Large intestine (tissue), 12 donors: ENCODE results near the gene NCAPD2. TPM values are rescaled to one million over a fixed set of nuclear protein-coding genes. Genes with fewer than 3 reads are reported as not detected.

ENCODE experiments used
- DNase-seq, 2 donors: peaks; one replicate each; pipeline versions ENCODE4 v3.0.0 to v3.0.0-alpha.2; 2013
- H3K27ac ChIP-seq: one replicate; pipeline ENCODE4 v1.5.1; 2013; ENCODE audit warnings: low read length
- H3K27me3 ChIP-seq: 2 replicates; pipeline ENCODE4 v1.6.1; 2013; ENCODE audit warnings: low read length; ENCODE audit not compliant: control insufficient read depth, insufficient read depth
- H3K36me3 ChIP-seq: 2 replicates; pipeline ENCODE4 v1.6.1; 2013; ENCODE audit warnings: low read length; ENCODE audit not compliant: control insufficient read depth, insufficient read depth
- H3K4me1 ChIP-seq: one replicate; pipeline ENCODE4 v1.6.1; 2013; ENCODE audit warnings: low read length; ENCODE audit not compliant: control insufficient read depth, insufficient read depth
- H3K4me3 ChIP-seq: one replicate; pipeline ENCODE4 v1.5.1; 2013; ENCODE audit warnings: low read length
- H3K9me3 ChIP-seq: one replicate; pipeline ENCODE4 v1.6.1; 2013; ENCODE audit warnings: mild to moderate bottlenecking, low read depth, low read length, moderate library complexity; ENCODE audit not compliant: control insufficient read depth
- WGBS: methylation state at CpG from one replicate; pipeline ENCODE4 v1.1.5; 2013; ENCODE audit warnings: low lambda C conversion rate; ENCODE audit not compliant: insufficient coverage; 5-methylcytosine and 5-hydroxymethylcytosine counted together
- long read RNA-seq, 11 donors: transcript quantifications; one replicate each; lab custom pipeline, GENCODE V29; 2026
- polyA plus RNA-seq: library from polyadenylated mRNA; unstranded; fragments of 120-200 nt; gene quantifications from one replicate; pipeline ENCODE4 v1.2.1, GENCODE V29; 2013

Gene NCAPD2, protein sequence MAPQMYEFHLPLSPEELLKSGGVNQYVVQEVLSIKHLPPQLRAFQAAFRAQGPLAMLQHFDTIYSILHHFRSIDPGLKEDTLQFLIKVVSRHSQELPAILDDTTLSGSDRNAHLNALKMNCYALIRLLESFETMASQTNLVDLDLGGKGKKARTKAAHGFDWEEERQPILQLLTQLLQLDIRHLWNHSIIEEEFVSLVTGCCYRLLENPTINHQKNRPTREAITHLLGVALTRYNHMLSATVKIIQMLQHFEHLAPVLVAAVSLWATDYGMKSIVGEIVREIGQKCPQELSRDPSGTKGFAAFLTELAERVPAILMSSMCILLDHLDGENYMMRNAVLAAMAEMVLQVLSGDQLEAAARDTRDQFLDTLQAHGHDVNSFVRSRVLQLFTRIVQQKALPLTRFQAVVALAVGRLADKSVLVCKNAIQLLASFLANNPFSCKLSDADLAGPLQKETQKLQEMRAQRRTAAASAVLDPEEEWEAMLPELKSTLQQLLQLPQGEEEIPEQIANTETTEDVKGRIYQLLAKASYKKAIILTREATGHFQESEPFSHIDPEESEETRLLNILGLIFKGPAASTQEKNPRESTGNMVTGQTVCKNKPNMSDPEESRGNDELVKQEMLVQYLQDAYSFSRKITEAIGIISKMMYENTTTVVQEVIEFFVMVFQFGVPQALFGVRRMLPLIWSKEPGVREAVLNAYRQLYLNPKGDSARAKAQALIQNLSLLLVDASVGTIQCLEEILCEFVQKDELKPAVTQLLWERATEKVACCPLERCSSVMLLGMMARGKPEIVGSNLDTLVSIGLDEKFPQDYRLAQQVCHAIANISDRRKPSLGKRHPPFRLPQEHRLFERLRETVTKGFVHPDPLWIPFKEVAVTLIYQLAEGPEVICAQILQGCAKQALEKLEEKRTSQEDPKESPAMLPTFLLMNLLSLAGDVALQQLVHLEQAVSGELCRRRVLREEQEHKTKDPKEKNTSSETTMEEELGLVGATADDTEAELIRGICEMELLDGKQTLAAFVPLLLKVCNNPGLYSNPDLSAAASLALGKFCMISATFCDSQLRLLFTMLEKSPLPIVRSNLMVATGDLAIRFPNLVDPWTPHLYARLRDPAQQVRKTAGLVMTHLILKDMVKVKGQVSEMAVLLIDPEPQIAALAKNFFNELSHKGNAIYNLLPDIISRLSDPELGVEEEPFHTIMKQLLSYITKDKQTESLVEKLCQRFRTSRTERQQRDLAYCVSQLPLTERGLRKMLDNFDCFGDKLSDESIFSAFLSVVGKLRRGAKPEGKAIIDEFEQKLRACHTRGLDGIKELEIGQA (N-terminal part only)
- 38.6 TPM for polyA plus RNA-seq
- long read RNA-seq, donor 1, partial matches to known transcripts: 5 of 5 reads
- long read RNA-seq, donor 1, other reads (novel, unspliced or antisense): 0 of 5 reads
- long read RNA-seq, donor 2, partial matches to known transcripts: 13 of 13 reads
- long read RNA-seq, donor 2, other reads (novel, unspliced or antisense): 0 of 13 reads
- long read RNA-seq, donor 3: 0 reads
- long read RNA-seq, donor 4: 0 reads
- long read RNA-seq, donor 5, full-length matches to known transcripts: 1 of 1 reads
- long read RNA-seq, donor 5, partial matches to known transcripts: 0 of 1 reads
- long read RNA-seq, donor 5, other reads (novel, unspliced or antisense): 0 of 1 reads
- long read RNA-seq, donor 6, partial matches to known transcripts: 9 of 9 reads
- long read RNA-seq, donor 6, other reads (novel, unspliced or antisense): 0 of 9 reads
- long read RNA-seq, donor 7, partial matches to known transcripts: 8 of 8 reads
- long read RNA-seq, donor 7, other reads (novel, unspliced or antisense): 0 of 8 reads
- long read RNA-seq, donor 8, full-length matches to known transcripts: 3 of 3 reads
- long read RNA-seq, donor 8, partial matches to known transcripts: 0 of 3 reads
- long read RNA-seq, donor 8, other reads (novel, unspliced or antisense): 0 of 3 reads
- long read RNA-seq, donor 9: 0 reads
- long read RNA-seq, donor 10, full-length matches to known transcripts: 6 of 6 reads
- long read RNA-seq, donor 10, partial matches to known transcripts: 0 of 6 reads
- long read RNA-seq, donor 10, other reads (novel, unspliced or antisense): 0 of 6 reads
- long read RNA-seq, donor 11, full-length matches to known transcripts: 2 of 2 reads
- long read RNA-seq, donor 11, partial matches to known transcripts: 0 of 2 reads
- long read RNA-seq, donor 11, other reads (novel, unspliced or antisense): 0 of 2 reads

DNA sequence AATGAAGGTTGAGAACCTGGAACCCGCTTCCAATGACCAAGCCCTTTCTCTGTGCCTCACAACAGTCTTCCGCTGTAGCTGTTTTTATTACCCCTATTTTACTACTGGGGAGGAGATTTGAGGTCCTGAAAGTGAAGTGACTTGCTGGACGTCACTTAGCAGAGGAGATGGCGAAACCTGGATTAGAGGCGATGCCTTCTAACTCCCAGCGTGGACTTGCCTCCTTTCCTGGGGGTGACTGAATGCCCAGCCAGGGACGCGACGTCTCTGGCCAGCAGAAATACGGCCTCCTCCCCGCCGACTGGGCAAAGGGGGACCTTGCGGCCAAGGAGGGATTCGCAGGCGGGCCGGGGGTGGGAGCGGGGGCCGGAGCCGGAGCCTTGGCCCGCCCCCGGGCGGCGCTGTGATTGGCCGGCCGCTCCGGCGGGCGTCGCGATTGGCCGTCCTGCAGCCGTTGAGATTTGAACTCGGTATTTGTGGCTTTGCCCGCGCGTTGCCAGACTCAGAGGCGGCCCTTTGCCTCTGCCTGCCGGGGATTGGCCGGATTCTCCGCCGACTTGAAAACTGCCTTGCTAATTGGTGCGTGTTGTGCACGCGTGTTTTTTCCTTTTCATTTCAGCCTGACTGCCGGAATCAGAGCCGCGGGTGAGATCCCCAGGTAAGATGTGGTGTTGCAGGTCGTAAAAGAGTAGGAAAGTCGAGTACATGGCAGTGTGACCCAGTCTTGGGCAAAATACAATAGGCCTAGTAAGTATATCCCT lies at the start of gene NCAPD2:
NCAPD2 (plus strand) TSS at position 606 of the 761 bp plus-strand sequence. CDS start 997 bp downstream, outside the sequence.
- Histone ChIP-seq H3K4me1 (peaks cover 14% of the 10 kb centered on the region), H3K27ac (peak within 1 kb of the TSS; percentile 98), H3K36me3 (peaks cover 12% of the 10 kb centered on the region), H3K4me3 (peak within 1 kb of the TSS; percentile 87), H3K9me3 (no peaks in the 10 kb centered on the region), H3K27me3 (no peaks in the 10 kb centered on the region)
- DNase-seq: peak; percentile 93 to 97
- 0% methylated on average over 2 of the region's 49 CpGs for WGBS

DNA sequence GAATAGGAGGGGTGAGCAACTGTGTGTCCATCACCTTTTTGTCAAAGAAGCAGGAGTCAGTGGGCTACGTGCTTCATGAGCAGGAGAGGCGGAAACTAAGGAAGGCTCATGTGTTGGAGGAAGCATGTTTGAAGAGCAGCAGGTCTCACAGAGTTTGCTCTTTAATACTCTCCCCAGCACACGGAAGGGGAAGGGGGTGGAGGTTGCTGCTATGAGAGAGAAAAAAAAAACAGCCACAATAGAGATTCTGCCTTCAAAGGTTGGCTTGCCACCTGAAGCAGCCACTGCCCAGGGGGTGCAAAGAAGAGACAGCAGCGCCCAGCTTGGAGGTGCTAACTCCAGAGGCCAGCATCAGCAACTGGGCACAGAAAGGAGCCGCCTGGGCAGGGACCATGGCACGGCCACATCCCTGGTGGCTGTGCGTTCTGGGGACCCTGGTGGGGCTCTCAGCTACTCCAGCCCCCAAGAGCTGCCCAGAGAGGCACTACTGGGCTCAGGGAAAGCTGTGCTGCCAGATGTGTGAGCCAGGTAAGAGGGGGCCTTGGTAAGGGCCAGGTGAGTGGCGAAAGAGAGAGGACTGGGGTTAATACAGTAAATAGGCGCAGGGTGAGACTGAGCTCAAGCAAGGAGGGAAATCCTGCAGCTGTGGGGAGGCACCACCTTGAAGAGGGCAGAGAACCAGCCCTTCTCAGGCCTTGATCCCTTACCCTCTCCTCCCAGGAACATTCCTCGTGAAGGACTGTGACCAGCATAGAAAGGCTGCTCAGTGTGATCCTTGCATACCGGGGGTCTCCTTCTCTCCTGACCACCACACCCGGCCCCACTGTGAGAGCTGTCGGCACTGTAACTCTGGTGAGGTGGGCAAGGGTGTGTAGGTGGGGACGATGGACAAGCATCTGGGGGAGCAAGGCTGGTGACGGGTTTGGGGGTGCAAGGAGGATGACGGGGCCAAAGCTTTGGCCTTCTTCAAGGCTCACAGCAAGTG lies 48.9 kb upstream of the NCAPD2 start, which contains the start of gene CD27:
CD27 (plus strand) TSS at position 252 of the 985 bp plus-strand sequence; CDS start at position 393, 141 bp downstream.
- H3K4me3 ChIP-seq: no peak within 1 kb of the TSS
- DNase-seq: no peak
- H3K9me3 ChIP-seq: no peaks in the 10 kb centered on the region
- no peaks in the 10 kb centered on the region for H3K4me1 ChIP-seq
- WGBS: no CpG with 5 or more reads among the region's 16 CpGs
- H3K36me3 ChIP-seq: peaks cover 31% of the 10 kb centered on the region
- H3K27me3 ChIP-seq: no peaks in the 10 kb centered on the region
- H3K27ac ChIP-seq: no peak within 1 kb of the TSS

GRCh38 chr12:6450091-6450868 lies 43.6 kb upstream of the NCAPD2 start:
- DNase-seq: no peak
- no peaks in the 10 kb centered on the region for H3K27me3 ChIP-seq
- H3K4me1 ChIP-seq: peaks cover 17% of the 10 kb centered on the region
- peak overlapping the region; percentile 75 for H3K4me3 ChIP-seq
- no peaks in the 10 kb centered on the region for H3K9me3 ChIP-seq
- H3K27ac ChIP-seq: peak overlapping the region; percentile 96
- peaks cover 35% of the 10 kb centered on the region for H3K36me3 ChIP-seq
- WGBS: no CpG with 5 or more reads among the region's 16 CpGs

GRCh38 chr12:6450869-6451347 lies 43.0 kb upstream of the NCAPD2 start:
- WGBS: no CpG with 5 or more reads among the region's 11 CpGs
- H3K27ac ChIP-seq: peak overlapping the region; percentile 96
- H3K27me3 ChIP-seq: no peaks in the 10 kb centered on the region
- H3K4me3 ChIP-seq: peak overlapping the region; percentile 75
- no peaks in the 10 kb centered on the region for H3K9me3 ChIP-seq
- DNase-seq: no peak
- peaks cover 17% of the 10 kb centered on the region for H3K4me1 ChIP-seq
- peaks cover 31% of the 10 kb centered on the region for H3K36me3 ChIP-seq

- Histone ChIP-seq H3K27me3 (no peaks in the 10 kb centered on the region), H3K36me3 (peaks cover 24% of the 10 kb centered on the region), H3K4me3 (peak within 1 kb of the TSS; percentile 75), H3K4me1 (peaks cover 17% of the 10 kb centered on the region), H3K9me3 (no peaks in the 10 kb centered on the region), H3K27ac (peak within 1 kb of the TSS; percentile 96)
- WGBS: no CpG with 5 or more reads among the region's 27 CpGs
- DNase-seq: peak; percentile 87 to 94
Observed at GRCh38 chr12:6451348-6452244, 42.3 kb upstream of the NCAPD2 start, which contains the start of gene TAPBPL. Gene TAPBPL (plus strand): TSS chr12:6452042. CDS start chr12:6452249, 207 bp downstream.

GRCh38 chr12:6452245-6452943 lies 41.5 kb upstream of the NCAPD2 start:
- DNase-seq: peak in 1 of 2 donors; percentile 65
- no CpG with 5 or more reads among the region's 9 CpGs for WGBS
- peak overlapping the region; percentile 75 for H3K4me3 ChIP-seq
- peaks cover 17% of the 10 kb centered on the region for H3K4me1 ChIP-seq
- no peaks in the 10 kb centered on the region for H3K27me3 ChIP-seq
- H3K27ac ChIP-seq: peak overlapping the region; percentile 96
- no peaks in the 10 kb centered on the region for H3K9me3 ChIP-seq
- H3K36me3 ChIP-seq: peaks cover 23% of the 10 kb centered on the region
